Measurements from ENCODE around the gene GARIN5A. TPM values are rescaled to one million over a fixed set of nuclear protein-coding genes. Genes with fewer than 3 reads are reported as not detected.

The GARIN5A gene
- total and polyA plus RNA-seq, 10 donors: 0.42 to 1.4 (median 0.54) TPM; not detected in 6

- DNase-seq: peak; percentile 51
- Histone ChIP-seq H3K27me3 (replicated peaks in 1 of 7) (peaks cover 0 to 60% (median 5%) of the 10 kb centered on the region in 7 donors), H3K4me3 (no peak overlapping the region), H3K36me3 (no peaks in the 10 kb centered on the region), H3K27ac (no peak overlapping the region), H3K4me1 (peaks cover 0 to 10% (median under 1%) of the 10 kb centered on the region in 6 donors), H3K9me3 (no peaks in the 10 kb centered on the region)
- 63 to 72% (median 65%) methylated on average over 11 to 12 of the region's 12 CpGs for WGBS, 5 donors
- TF ChIP-seq POLR2A (IDR thresholded peaks at IDR 0.05) (no peak), CTCF (IDR thresholded peaks at IDR 0.05 in 8 of 11, conservative IDR thresholded peaks at IDR 0.05 in 3 of 11) (no peak), POLR2AphosphoS5 (IDR thresholded peaks at IDR 0.05) (no peak)
- intact Hi-C loops (cut with DNase I; ENCODE audit: low total_unique reads): no loop called here
These were observed 39.8 kb upstream of the GARIN5A start for GRCh38 chr19:50516456-50516855.

- intact Hi-C loops (cut with DNase I; ENCODE audit: low total_unique reads): no loop called here
- peak; percentile 75 for DNase-seq
- H3K27me3 ChIP-seq (replicated peaks in 1 of 7): peaks cover 0 to 60% (median 5%) of the 10 kb centered on the region in 7 donors
- H3K36me3 ChIP-seq: no peaks in the 10 kb centered on the region
- TF ChIP-seq CTCF (IDR thresholded peaks at IDR 0.05 in 8 of 11, conservative IDR thresholded peaks at IDR 0.05 in 3 of 11) (no peak), POLR2A (IDR thresholded peaks at IDR 0.05) (no peak), POLR2AphosphoS5 (IDR thresholded peaks at IDR 0.05) (peak in 1 of 3 donors; percentile 14)
- H3K9me3 ChIP-seq: no peaks in the 10 kb centered on the region
- 56 to 78% (median 75%) methylated on average over 6 to 11 of the region's 11 CpGs for WGBS, 5 donors
- H3K4me1 ChIP-seq: peaks cover 0 to 16% (median 9%) of the 10 kb centered on the region in 6 donors
- no peak overlapping the region for H3K27ac ChIP-seq
- no peak overlapping the region for H3K4me3 ChIP-seq
These were observed 38.5 kb upstream of the GARIN5A start for GRCh38 chr19:50515168-50515561.

DNA sequence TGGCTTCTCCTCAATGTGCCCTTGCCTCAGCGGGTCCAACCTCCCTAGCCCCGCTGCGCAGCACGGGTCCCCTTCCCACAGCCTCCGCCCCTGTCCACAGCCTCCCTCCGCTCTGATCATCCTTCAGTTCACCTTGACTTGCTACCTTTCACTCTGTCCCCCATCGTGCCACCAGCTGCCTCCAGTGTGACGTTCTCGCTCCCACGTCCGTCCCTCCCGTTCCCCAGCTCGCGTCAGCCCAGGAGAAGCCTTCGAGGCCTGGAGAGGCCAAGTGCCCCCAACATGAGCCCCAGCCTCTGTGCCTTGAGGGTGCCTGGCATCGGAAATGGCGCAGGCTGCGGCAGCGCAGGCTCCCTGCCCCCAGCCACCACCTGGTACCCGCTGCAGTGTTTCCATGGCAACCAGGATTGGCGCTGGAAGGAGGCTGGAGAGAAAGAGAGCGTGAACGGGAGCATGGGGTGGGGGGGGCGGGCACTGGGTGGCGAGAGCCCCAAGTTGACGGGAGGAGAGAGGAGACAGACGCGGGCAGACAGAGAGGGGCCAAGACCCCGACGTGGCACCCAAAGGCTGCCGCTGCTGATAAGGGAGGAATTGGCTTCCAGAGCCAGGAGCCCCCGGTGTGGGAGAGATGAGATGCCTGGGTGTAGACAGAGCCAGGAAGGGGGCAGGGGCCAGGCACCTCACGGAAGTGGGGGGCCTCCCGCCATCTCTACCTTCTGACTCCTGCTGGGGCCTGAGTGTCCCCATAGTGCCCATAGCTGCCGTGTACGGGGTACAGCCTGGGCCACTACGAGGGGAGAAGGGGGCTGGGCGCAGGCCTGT, 37.9 kb upstream of the GARIN5A start:
- WGBS, 5 donors: 43 to 63% (median 52%) methylated on average over 35 to 38 of the region's 38 CpGs
- Histone ChIP-seq H3K27ac (no peak overlapping the region), H3K9me3 (no peaks in the 10 kb centered on the region), H3K27me3 (replicated peaks in 1 of 7) (peaks cover 0 to 60% (median 5%) of the 10 kb centered on the region in 7 donors), H3K4me1 (peaks cover 0 to 20% (median 13%) of the 10 kb centered on the region in 6 donors), H3K4me3 (no peak overlapping the region), H3K36me3 (no peaks in the 10 kb centered on the region)
- DNase-seq: peak; percentile 74
- TF ChIP-seq POLR2AphosphoS5 (IDR thresholded peaks at IDR 0.05) (peak in 2 of 3 donors; percentile 9 to 42), CTCF (IDR thresholded peaks at IDR 0.05 in 8 of 11, conservative IDR thresholded peaks at IDR 0.05 in 3 of 11) (no peak)
- intact Hi-C loops (cut with DNase I; ENCODE audit: low total_unique reads): no loop called here

DNA sequence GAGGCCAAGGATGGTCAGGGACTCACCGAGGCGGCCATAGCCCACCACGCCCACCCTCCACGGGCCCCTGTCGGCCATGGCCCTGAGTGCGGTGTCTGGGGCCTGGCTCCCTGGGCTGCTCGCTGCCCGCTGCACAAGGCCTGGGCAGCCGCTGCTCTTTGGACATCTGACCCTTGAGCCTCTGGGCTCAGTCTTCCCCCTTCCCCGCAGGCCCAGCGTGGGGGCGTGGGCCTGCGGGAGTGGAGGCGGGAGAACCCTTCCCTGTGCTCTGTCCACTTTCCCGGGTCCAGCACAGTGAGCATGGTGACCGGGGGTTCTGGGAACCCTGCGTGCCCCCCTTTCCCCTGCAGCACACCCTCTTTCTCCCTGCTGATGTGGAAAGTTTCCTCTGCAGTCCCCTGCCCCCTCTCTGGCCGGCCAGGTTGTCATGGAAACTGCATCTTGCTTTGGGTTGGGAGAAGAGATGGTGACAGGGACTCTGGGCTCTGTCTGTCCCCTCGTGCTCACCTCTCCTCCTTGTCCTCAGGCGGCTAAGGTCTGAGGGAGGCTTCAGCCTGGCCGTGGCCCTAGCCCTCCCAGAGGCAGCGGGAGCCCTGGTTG, 37.2 kb upstream of the GARIN5A start, which contains the start of gene ASPDH:
ASPDH (minus strand) TSS at position 168 of the 600 bp plus-strand sequence; CDS start at position 78, 90 bp downstream.
- Histone ChIP-seq H3K27ac (no peak within 1 kb of the TSS), H3K4me1 (peaks cover 0 to 20% (median 13%) of the 10 kb centered on the region in 6 donors), H3K4me3 (no peak within 1 kb of the TSS), H3K36me3 (no peaks in the 10 kb centered on the region), H3K27me3 (replicated peaks in 1 of 7) (peaks cover 0 to 52% (median 5%) of the 10 kb centered on the region in 7 donors), H3K9me3 (no peaks in the 10 kb centered on the region)
- WGBS, 5 donors: 53 to 72% (median 58%) methylated on average over 18 to 22 of the region's 22 CpGs
- intact Hi-C loops (cut with DNase I; ENCODE audit: low total_unique reads): no loop called here
- peak; percentile 81 for DNase-seq
- TF ChIP-seq POLR2AphosphoS5 (IDR thresholded peaks at IDR 0.05) (peak in 1 of 3 donors; percentile 5), CTCF (IDR thresholded peaks at IDR 0.05 in 8 of 11, conservative IDR thresholded peaks at IDR 0.05 in 3 of 11) (no peak)
